Fibroblast of skin of left quadriceps (primary cell): ENCODE measurements around the gene PRM3.

Experiments used
- DNase-seq, 2 experiments: peaks; one replicate each; pipeline ENCODE4 v3.0.0-alpha.2; 2013; ENCODE audit warnings: low read depth in 2 of 2

PRM3 gene

GRCh38 chr16:11258553-11259492 lies 14.6 kb downstream of the PRM3 start:
- no peak for DNase-seq

- DNase-seq = peak; percentile 49 to 53
Measured at GRCh38 chr16:11257131-11257938, 16.1 kb downstream of the PRM3 start.

- DNase-seq = no peak
Measured at GRCh38 chr16:11256661-11257130, 16.7 kb downstream of the PRM3 start.

- peak; percentile 77 to 81 for DNase-seq
Measured at GRCh38 chr16:11255737-11256660, 17.4 kb downstream of the PRM3 start, which contains the start of gene SOCS1. TSS of gene SOCS1 (minus strand) at chr16:11256204. CDS start at chr16:11255478, 726 bp downstream.

- no peak for DNase-seq
Measured at GRCh38 chr16:11254913-11255736, 18.3 kb downstream of the PRM3 start.

- DNase-seq = no peak
Measured at GRCh38 chr16:11253995-11254912, 19.2 kb downstream of the PRM3 start.

GRCh38 chr16:11253009-11253994 lies 20.1 kb downstream of the PRM3 start:
- DNase-seq = no peak

GRCh38 chr16:11252482-11252931 lies 20.9 kb downstream of the PRM3 start:
- DNase-seq = no peak

- DNase-seq = peak; percentile 47 to 55
Measured at GRCh38 chr16:11251525-11252481, 21.6 kb downstream of the PRM3 start.

- DNase-seq = no peak
Measured at GRCh38 chr16:11250786-11251524, 22.5 kb downstream of the PRM3 start.

- DNase-seq = no peak
Measured at GRCh38 chr16:11250091-11250785, 23.2 kb downstream of the PRM3 start.

GRCh38 chr16:11249233-11250061 lies 24.0 kb downstream of the PRM3 start:
- no peak for DNase-seq

- DNase-seq = no peak
Measured at GRCh38 chr16:11248133-11248532, 25.3 kb downstream of the PRM3 start.

GRCh38 chr16:11245988-11246387 lies 27.4 kb downstream of the PRM3 start:
- DNase-seq = no peak
